Smooth muscle cell (in vitro differentiated cells): ENCODE data around the gene SLC6A6. TPM values are rescaled to one million over a fixed set of nuclear protein-coding genes. Genes with fewer than 3 reads are reported as not detected.

ENCODE experiments used
- DNase-seq: peaks from one replicate; lab custom pipeline; 2025; ENCODE audit not compliant: unreplicated experiment; lab: John Stamatoyannopoulos, UW
- H2AFZ ChIP-seq: fragments of 200-600 bp; sonication (generic); 2 replicates; pipeline ENCODE4 v1.6.0; 2016; ENCODE audit warnings: antibody characterized with exemption, low read depth, mild to moderate bottlenecking
- H3F3A ChIP-seq: fragments of 200-600 bp; sonication (generic); 2 replicates; pipeline ENCODE4 v1.6.0; 2017; ENCODE audit warnings: antibody characterized with exemption, low read depth
- H3K27ac ChIP-seq: fragments of 200-600 bp; sonication (generic); 2 replicates; pipeline ENCODE4 v1.5.1; 2016; ENCODE audit warnings: low read depth, mild to moderate bottlenecking
- H3K27me3 ChIP-seq: fragments of 200-600 bp; sonication (generic); 2 replicates; pipeline ENCODE4 v1.6.1; 2016; ENCODE audit warnings: low read depth, mild to moderate bottlenecking
- H3K36me3 ChIP-seq: fragments of 200-600 bp; sonication (generic); 2 replicates; pipeline ENCODE4 v1.5.1; 2016; ENCODE audit warnings: low read depth
- H3K4me1 ChIP-seq: fragments of 200-600 bp; sonication (generic); 2 replicates; pipeline ENCODE4 v1.5.1; 2016; ENCODE audit warnings: low read depth
- H3K4me2 ChIP-seq: fragments of 200-600 bp; sonication (generic); 2 replicates; pipeline ENCODE4 v1.6.0; 2016; ENCODE audit warnings: mild to moderate bottlenecking
- H3K4me3 ChIP-seq: fragments of 200-600 bp; sonication (generic); 2 replicates; pipeline ENCODE4 v1.5.1; 2016; ENCODE audit warnings: mild to moderate bottlenecking
- H3K79me2 ChIP-seq: fragments of 200-600 bp; sonication (generic); 2 replicates; pipeline ENCODE4 v1.6.0; 2016; ENCODE audit warnings: low read depth, mild to moderate bottlenecking
- H3K9ac ChIP-seq: fragments of 200-600 bp; sonication (generic); 2 replicates; pipeline ENCODE4 v1.6.0; 2016; ENCODE audit warnings: low read depth
- H3K9me3 ChIP-seq: fragments of 200-600 bp; sonication (generic); replicated peaks from 2 replicates; pipeline ENCODE4 v1.5.1; 2016; ENCODE audit warnings: low read depth
- H4K20me1 ChIP-seq: fragments of 200-600 bp; sonication (generic); 2 replicates; pipeline ENCODE4 v1.6.0; 2016; ENCODE audit warnings: low read depth
- CTCF ChIP-seq: fragments of 200-600 bp; sonication (generic); IDR thresholded peaks from 2 replicates; pipeline ENCODE4 v1.5.1; 2017; ENCODE audit warnings: borderline replicate concordance, mild to moderate bottlenecking, antibody characterized with exemption; ENCODE audit not compliant: insufficient read depth, poor library complexity, severe bottlenecking
- WGBS: methylation state at CpG from one replicate; pipeline ENCODE4 v1.1.7; 2016; ENCODE audit warnings: low lambda C conversion rate; 5-methylcytosine and 5-hydroxymethylcytosine counted together
- polyA plus RNA-seq: library from polyadenylated mRNA; unstranded; fragments of >200 nt; fragmentation: Nextera tagmentation; extraction: Ambion mirVana; gene quantifications from 2 replicates; pipeline ENCODE4 v1.2.1, GENCODE V29; 2016
- total RNA-seq: library from RNA; depleted of rRNA; stranded (reverse); fragments of >200 nt; gene quantifications from 2 replicates; pipeline ENCODE4 v1.2.3, GENCODE V29; 2014

Gene SLC6A6
- total and polyA plus RNA-seq, 2 experiments from 2014 or later: 9.4 to 11.7 TPM

- H3K27ac ChIP-seq: no peak overlapping the region
- no peak overlapping the region for H3K9ac ChIP-seq
- WGBS: 97% methylated on average over 12 of the region's 12 CpGs
- H4K20me1 ChIP-seq: no peaks in the 10 kb centered on the region
- no peak overlapping the region for H2AFZ ChIP-seq
- no peaks in the 10 kb centered on the region for H3K9me3 ChIP-seq
- H3K4me3 ChIP-seq: no peak overlapping the region
- no peaks in the 10 kb centered on the region for H3K36me3 ChIP-seq
- H3F3A ChIP-seq: no peaks in the 10 kb centered on the region
- H3K4me2 ChIP-seq: no peak overlapping the region
- H3K4me1 ChIP-seq: no peaks in the 10 kb centered on the region
- TF ChIP-seq CTCF: no peak
- no peaks in the 10 kb centered on the region for H3K27me3 ChIP-seq
- H3K79me2 ChIP-seq: no peaks in the 10 kb centered on the region
- no peak for DNase-seq
These were observed 100.8 kb downstream of the SLC6A6 start for GRCh38 chr3:14503033-14503705.

- no peak for TF ChIP-seq CTCF
- H3K79me2 ChIP-seq: no peaks in the 10 kb centered on the region
These were observed 101.3 kb downstream of the SLC6A6 start for GRCh38 chr3:14503706-14504065.

GRCh38 chr3:14505001-14505802, 102.8 kb downstream of the SLC6A6 start:
- no peak overlapping the region for H2AFZ ChIP-seq
- no peaks in the 10 kb centered on the region for H3K79me2 ChIP-seq
- no peak for DNase-seq
- H4K20me1 ChIP-seq: no peaks in the 10 kb centered on the region
- no peaks in the 10 kb centered on the region for H3K36me3 ChIP-seq
- no peak overlapping the region for H3K27ac ChIP-seq
- H3K9me3 ChIP-seq: no peaks in the 10 kb centered on the region
- peaks cover 3% of the 10 kb centered on the region for H3K4me1 ChIP-seq
- no peak overlapping the region for H3K4me3 ChIP-seq
- no peak for TF ChIP-seq CTCF
- H3K4me2 ChIP-seq: no peak overlapping the region
- H3K27me3 ChIP-seq: no peaks in the 10 kb centered on the region
- no peaks in the 10 kb centered on the region for H3F3A ChIP-seq
- 93% methylated on average over 21 of the region's 22 CpGs for WGBS
- no peak overlapping the region for H3K9ac ChIP-seq

More at GRCh38 chr3:14503706-14504065, 101.3 kb downstream of the SLC6A6 start:
- 88% methylated on average over 17 of the region's 20 CpGs for WGBS
- no peak overlapping the region for H2AFZ ChIP-seq
- H3K9ac ChIP-seq: no peak overlapping the region
- H3K36me3 ChIP-seq: no peaks in the 10 kb centered on the region
- no peaks in the 10 kb centered on the region for H4K20me1 ChIP-seq
- no peak overlapping the region for H3K4me3 ChIP-seq
- H3K9me3 ChIP-seq: no peaks in the 10 kb centered on the region
- no peaks in the 10 kb centered on the region for H3F3A ChIP-seq
- DNase-seq: no peak
- no peaks in the 10 kb centered on the region for H3K27me3 ChIP-seq
- no peaks in the 10 kb centered on the region for H3K4me1 ChIP-seq
- no peak overlapping the region for H3K27ac ChIP-seq
- H3K4me2 ChIP-seq: no peak overlapping the region
